Activated CD4-positive, alpha-beta T cell treated with anti-CD3 and anti-CD28 coated beads, Interleukin-2, amount 10 ng/mL, durations not matched to agents 7 days and 5 days (primary cell): Measurements from ENCODE around the gene ADIPOR2. TPM values are rescaled to one million over a fixed set of nuclear protein-coding genes. Genes with fewer than 3 reads are reported as not detected.

Experiments
- CTCF ChIA-PET: fragments of 350-600 bp; sonication (Branson Sonifier 250); formaldehyde crosslinking; loops from one replicate; lab custom pipeline; 2021; ENCODE audit warnings: antibody characterized with exemption; lab: Charles Lee
- POLR2A ChIA-PET: fragments of 350-600 bp; sonication (Branson Sonifier 250); formaldehyde crosslinking; loops from one replicate; lab custom pipeline; 2021; ENCODE audit warnings: antibody characterized with exemption; lab: Charles Lee
- DNase-seq: peaks from one replicate; pipeline ENCODE4 v3.0.0-alpha.2; 2020
- H3K27ac Mint-ChIP-seq: one replicate; pipeline ENCODE4 v1.8.0; 2021; ENCODE audit warnings: mild to moderate bottlenecking, moderate library complexity, mixed read lengths
- H3K27me3 Mint-ChIP-seq: one replicate; pipeline ENCODE4 v1.8.0; 2021; ENCODE audit warnings: mixed read lengths
- H3K36me3 Mint-ChIP-seq: one replicate; pipeline ENCODE4 v1.8.0; 2021; ENCODE audit warnings: low read depth, mixed read lengths
- H3K4me1 Mint-ChIP-seq: one replicate; pipeline ENCODE4 v1.8.0; 2021; ENCODE audit warnings: mixed read lengths
- H3K4me3 Mint-ChIP-seq: one replicate; pipeline ENCODE4 v1.8.0; 2021; ENCODE audit warnings: mild to moderate bottlenecking, moderate library complexity, mixed read lengths
- H3K9me3 Mint-ChIP-seq: one replicate; pipeline ENCODE4 v1.8.0; 2021; ENCODE audit warnings: mixed read lengths
- total RNA-seq, 2 experiments: library from RNA; stranded (reverse); gene quantifications; one replicate each; pipeline ENCODE4 v1.2.3, GENCODE V29; 2021

The ADIPOR2 gene
- total RNA-seq, 2 experiments from 2014 or later = 47.7 to 51.7 TPM

- no peak for DNase-seq
- POLR2A ChIA-PET = no interaction called here
- H3K9me3 Mint-ChIP-seq = peaks cover 26% of the 10 kb centered on the region
These were observed 59.4 kb downstream of the ADIPOR2 start for GRCh38 chr12:1750300-1750699.

GRCh38 chr12:1758376-1758775 is 67.5 kb downstream of the ADIPOR2 start:
- H3K36me3 Mint-ChIP-seq = peaks cover 42% of the 10 kb centered on the region
- H3K4me1 Mint-ChIP-seq = peaks cover 3% of the 10 kb centered on the region
- H3K9me3 Mint-ChIP-seq = no peaks in the 10 kb centered on the region
- H3K27ac Mint-ChIP-seq = no peak overlapping the region
- no peak overlapping the region for H3K4me3 Mint-ChIP-seq
- no peak for DNase-seq
- CTCF ChIA-PET = interaction anchor here (1.0 kb wide), 1 partner anchor 182 kb away, joined by 4 read pairs; no protein-coding TSS in a partner anchor
- H3K27me3 Mint-ChIP-seq = no peaks in the 10 kb centered on the region
- POLR2A ChIA-PET = no interaction called here

More at GRCh38 chr12:1750300-1750699, 59.4 kb downstream of the ADIPOR2 start:
- Mint-ChIP-seq H3K27ac (no peak overlapping the region), H3K27me3 (no peaks in the 10 kb centered on the region), H3K4me1 (peaks cover 2% of the 10 kb centered on the region), H3K4me3 (no peak overlapping the region), H3K36me3 (peaks cover 45% of the 10 kb centered on the region)
- CTCF ChIA-PET = no interaction called here

GRCh38 chr12:1758887-1759286 is 68.0 kb downstream of the ADIPOR2 start:
- CTCF ChIA-PET = no interaction called here
- POLR2A ChIA-PET = no interaction called here
- no peaks in the 10 kb centered on the region for H3K27me3 Mint-ChIP-seq

GRCh38 chr12:1760566-1761382 is 69.9 kb downstream of the ADIPOR2 start:
- Mint-ChIP-seq H3K27ac (no peak overlapping the region), H3K36me3 (peaks cover 34% of the 10 kb centered on the region), H3K4me3 (no peak overlapping the region)

More at GRCh38 chr12:1758887-1759286, 68.0 kb downstream of the ADIPOR2 start:
- no peaks in the 10 kb centered on the region for H3K9me3 Mint-ChIP-seq
- no peak for DNase-seq
- H3K4me1 Mint-ChIP-seq = peaks cover 3% of the 10 kb centered on the region
- peaks cover 42% of the 10 kb centered on the region for H3K36me3 Mint-ChIP-seq
- no peak overlapping the region for H3K4me3 Mint-ChIP-seq
- no peak overlapping the region for H3K27ac Mint-ChIP-seq

GRCh38 chr12:1761857-1762256 is 71.0 kb downstream of the ADIPOR2 start:
- CTCF ChIA-PET = interaction anchor here (1.2 kb wide), 1 partner anchor 29 kb away, joined by 6 read pairs; no protein-coding TSS in a partner anchor
- no peak for DNase-seq
- Mint-ChIP-seq H3K36me3 (peaks cover 28% of the 10 kb centered on the region), H3K27me3 (no peaks in the 10 kb centered on the region), H3K4me3 (no peak overlapping the region), H3K27ac (no peak overlapping the region), H3K4me1 (no peaks in the 10 kb centered on the region), H3K9me3 (no peaks in the 10 kb centered on the region)
- POLR2A ChIA-PET = no interaction called here

More at GRCh38 chr12:1760566-1761382, 69.9 kb downstream of the ADIPOR2 start:
- Mint-ChIP-seq H3K4me1 (peaks cover 3% of the 10 kb centered on the region), H3K9me3 (no peaks in the 10 kb centered on the region), H3K27me3 (no peaks in the 10 kb centered on the region)
- no peak for DNase-seq
- ChIA-PET CTCF (interaction anchor here (0.6 to 1.2 kb wide), 2 partner anchors 30 to 766 kb away, joined by 3 to 6 read pairs; no protein-coding TSS in a partner anchor), POLR2A (no interaction called here)

GRCh38 chr12:1763153-1763552 is 72.3 kb downstream of the ADIPOR2 start:
- Mint-ChIP-seq H3K27ac (no peak overlapping the region), H3K4me3 (no peak overlapping the region), H3K9me3 (no peaks in the 10 kb centered on the region), H3K27me3 (no peaks in the 10 kb centered on the region), H3K4me1 (no peaks in the 10 kb centered on the region), H3K36me3 (peaks cover 19% of the 10 kb centered on the region)
- DNase-seq = no peak
- ChIA-PET POLR2A (no interaction called here), CTCF (no interaction called here)

- Mint-ChIP-seq H3K4me1 (no peaks in the 10 kb centered on the region), H3K9me3 (no peaks in the 10 kb centered on the region), H3K4me3 (no peak overlapping the region), H3K27ac (no peak overlapping the region), H3K36me3 (peaks cover 10% of the 10 kb centered on the region), H3K27me3 (no peaks in the 10 kb centered on the region)
- no peak for DNase-seq
- POLR2A ChIA-PET = no interaction called here
- CTCF ChIA-PET = no interaction called here
These were observed 75.2 kb downstream of the ADIPOR2 start for GRCh38 chr12:1766110-1766509.

GRCh38 chr12:1767407-1768090 is 76.7 kb downstream of the ADIPOR2 start:
- Mint-ChIP-seq H3K27ac (no peak overlapping the region), H3K4me1 (no peaks in the 10 kb centered on the region), H3K36me3 (peaks cover 12% of the 10 kb centered on the region), H3K4me3 (no peak overlapping the region), H3K9me3 (no peaks in the 10 kb centered on the region), H3K27me3 (no peaks in the 10 kb centered on the region)
- CTCF ChIA-PET = interaction anchor here (0.6 to 1.3 kb wide), 2 partner anchors 24 to 25 kb away, joined by 4 to 8 read pairs; no protein-coding TSS in a partner anchor
- POLR2A ChIA-PET = no interaction called here
- no peak for DNase-seq

- CTCF ChIA-PET = interaction anchor here (1.3 kb wide), 1 partner anchor 23 kb away, joined by 4 read pairs; no protein-coding TSS in a partner anchor
- Mint-ChIP-seq H3K36me3 (peaks cover 20% of the 10 kb centered on the region), H3K4me3 (no peak overlapping the region), H3K27me3 (no peaks in the 10 kb centered on the region), H3K27ac (no peak overlapping the region), H3K4me1 (no peaks in the 10 kb centered on the region), H3K9me3 (no peaks in the 10 kb centered on the region)
- POLR2A ChIA-PET = no interaction called here
- DNase-seq = no peak
These were observed 77.7 kb downstream of the ADIPOR2 start for GRCh38 chr12:1768615-1769014.

- no peaks in the 10 kb centered on the region for H3K4me1 Mint-ChIP-seq
- ChIA-PET POLR2A (no interaction called here), CTCF (no interaction called here)
- H3K9me3 Mint-ChIP-seq = no peaks in the 10 kb centered on the region
- H3K27me3 Mint-ChIP-seq = no peaks in the 10 kb centered on the region
- no peak for DNase-seq
- H3K27ac Mint-ChIP-seq = no peak overlapping the region
- H3K4me3 Mint-ChIP-seq = no peak overlapping the region
- peaks cover 26% of the 10 kb centered on the region for H3K36me3 Mint-ChIP-seq
These were observed 79.1 kb downstream of the ADIPOR2 start for GRCh38 chr12:1769809-1770494.

GRCh38 chr12:1773937-1774655 is 83.2 kb downstream of the ADIPOR2 start:
- no peaks in the 10 kb centered on the region for H3K27me3 Mint-ChIP-seq
- H3K4me1 Mint-ChIP-seq = peaks cover 4% of the 10 kb centered on the region
- ChIA-PET POLR2A (no interaction called here), CTCF (no interaction called here)
- H3K27ac Mint-ChIP-seq = no peak overlapping the region
- H3K4me3 Mint-ChIP-seq = no peak overlapping the region
- H3K9me3 Mint-ChIP-seq = no peaks in the 10 kb centered on the region
- DNase-seq = no peak
- H3K36me3 Mint-ChIP-seq = peaks cover 41% of the 10 kb centered on the region
